Esophagus muscularis mucosa (tissue), 3 donors: ENCODE measurements around the gene UNC119B.

Source experiments
- POLR2AphosphoS5 ChIP-seq, 2 donors: sonication (generic); formaldehyde crosslinking; IDR thresholded peaks; one replicate each; pipeline ENCODE4 v1.6.1; 2017; ENCODE audit warnings: antibody characterized with exemption in 2 of 2
- TF ChIP-seq, protein P1 (sequence below), 3 experiments: fragments of 200-600 bp in 2 of 3; fragments of 450-650 bp in 1 of 3; sonication (generic) in 2 of 3; IDR thresholded peaks; one replicate each; pipeline ENCODE4 v1.5.1; 2017 to 2019; ENCODE audit warnings: antibody characterized with exemption in 3 of 3, mild to moderate bottlenecking in 2 of 3, moderate library complexity in 1 of 3

- TF ChIP-seq, protein P1, sequence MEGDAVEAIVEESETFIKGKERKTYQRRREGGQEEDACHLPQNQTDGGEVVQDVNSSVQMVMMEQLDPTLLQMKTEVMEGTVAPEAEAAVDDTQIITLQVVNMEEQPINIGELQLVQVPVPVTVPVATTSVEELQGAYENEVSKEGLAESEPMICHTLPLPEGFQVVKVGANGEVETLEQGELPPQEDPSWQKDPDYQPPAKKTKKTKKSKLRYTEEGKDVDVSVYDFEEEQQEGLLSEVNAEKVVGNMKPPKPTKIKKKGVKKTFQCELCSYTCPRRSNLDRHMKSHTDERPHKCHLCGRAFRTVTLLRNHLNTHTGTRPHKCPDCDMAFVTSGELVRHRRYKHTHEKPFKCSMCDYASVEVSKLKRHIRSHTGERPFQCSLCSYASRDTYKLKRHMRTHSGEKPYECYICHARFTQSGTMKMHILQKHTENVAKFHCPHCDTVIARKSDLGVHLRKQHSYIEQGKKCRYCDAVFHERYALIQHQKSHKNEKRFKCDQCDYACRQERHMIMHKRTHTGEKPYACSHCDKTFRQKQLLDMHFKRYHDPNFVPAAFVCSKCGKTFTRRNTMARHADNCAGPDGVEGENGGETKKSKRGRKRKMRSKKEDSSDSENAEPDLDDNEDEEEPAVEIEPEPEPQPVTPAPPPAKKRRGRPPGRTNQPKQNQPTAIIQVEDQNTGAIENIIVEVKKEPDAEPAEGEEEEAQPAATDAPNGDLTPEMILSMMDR (IDR thresholded peaks at IDR 0.05): no peak
- no peak for TF ChIP-seq POLR2AphosphoS5 (IDR thresholded peaks at IDR 0.05)
Observed at GRCh38 chr12:120736404-120737331, 26.4 kb downstream of the UNC119B start.
